HCT116 (cell line): ENCODE data around the gene STX10.

Source experiments
- CTCF ChIP-seq, 3 experiments: fragments of 200-600 bp in 1 of 3; sonication (generic) in 1 of 3; IDR thresholded peaks in 2 of 3; conservative IDR thresholded peaks in 1 of 3; 2 replicates each; pipeline ENCODE4 v1.5.1; 2012 to 2017; ENCODE audit warnings: low read depth in 2 of 3, low read length in 2 of 3, antibody characterized with exemption in 1 of 3, borderline replicate concordance in 1 of 3, control low read depth in 1 of 3, mild to moderate bottlenecking in 1 of 3, mixed read lengths in 1 of 3, mixed run types in 1 of 3, moderate library complexity in 1 of 3; ENCODE audit not compliant: insufficient read depth in 1 of 3
- EZH2 ChIP-seq: fragments of 200-600 bp; sonication (generic); IDR thresholded peaks from 2 replicates; pipeline ENCODE4 v1.6.1; 2017; ENCODE audit warnings: antibody characterized with exemption, mixed run types

- TF ChIP-seq EZH2, result no peak
- TF ChIP-seq CTCF (IDR thresholded peaks at IDR 0.05 in 2 of 3, conservative IDR thresholded peaks at IDR 0.05 in 1 of 3; ENCODE audit: borderline replicate concordance in 1 of 3, insufficient read depth in 1 of 3, low read depth in 2 of 3, low read length in 2 of 3), result no peak
Measured at GRCh38 chr19:13110099-13110610, 40.0 kb downstream of the STX10 start.
